Mesendoderm (in vitro differentiated cells): ENCODE measurements around the gene MS4A6E.

Source experiments
- DNase-seq: peaks from one replicate; pipeline ENCODE4 v3.0.0; 2013
- H2AK5ac ChIP-seq: 2 replicates; pipeline ENCODE4 v1.6.1; 2013; ENCODE audit warnings: low read length, inconsistent platforms
- H2BK120ac ChIP-seq: 2 replicates; pipeline ENCODE4 v1.6.1; 2013; ENCODE audit warnings: low read depth, mild to moderate bottlenecking, low read length, moderate library complexity, mixed read lengths
- H2BK15ac ChIP-seq: replicated peaks from 2 replicates; pipeline ENCODE4 v1.6.1; 2013; ENCODE audit warnings: low read depth, mild to moderate bottlenecking, moderate library complexity
- H2BK5ac ChIP-seq: 2 replicates; pipeline ENCODE4 v1.6.1; 2013; ENCODE audit warnings: low read length, inconsistent platforms
- H3K18ac ChIP-seq: 2 replicates; pipeline ENCODE4 v1.6.1; 2013; ENCODE audit warnings: mild to moderate bottlenecking, low read length, mixed read lengths
- H3K23ac ChIP-seq: one replicate; pipeline ENCODE4 v1.6.1; 2013; ENCODE audit warnings: low read length
- H3K27ac ChIP-seq: 2 replicates; pipeline ENCODE4 v1.5.1; 2013; ENCODE audit warnings: low read depth, mild to moderate bottlenecking, inconsistent platforms, low read length, moderate library complexity
- H3K27me3 ChIP-seq: 2 replicates; pipeline ENCODE4 v1.6.1; 2013; ENCODE audit warnings: low read length, control low read depth, mild to moderate bottlenecking, inconsistent platforms; ENCODE audit not compliant: insufficient read depth, poor library complexity
- H3K36me3 ChIP-seq: 2 replicates; pipeline ENCODE4 v1.6.1; 2013; ENCODE audit warnings: low read length, inconsistent platforms; ENCODE audit not compliant: control insufficient read depth, insufficient read depth
- H3K4ac ChIP-seq: one replicate; pipeline ENCODE4 v1.6.1; 2013; ENCODE audit warnings: low read depth, mild to moderate bottlenecking, low read length, moderate library complexity
- H3K4me1 ChIP-seq: 2 replicates; pipeline ENCODE4 v1.6.1; 2013; ENCODE audit warnings: low read depth, low read length, inconsistent platforms; ENCODE audit not compliant: control insufficient read depth
- H3K4me2 ChIP-seq: 2 replicates; pipeline ENCODE4 v1.6.1; 2013; ENCODE audit warnings: low read length
- H3K4me3 ChIP-seq: 2 replicates; pipeline ENCODE4 v1.5.1; 2013; ENCODE audit warnings: mild to moderate bottlenecking, low read length
- H3K56ac ChIP-seq: one replicate; pipeline ENCODE4 v1.6.1; 2013; ENCODE audit warnings: low read length
- H3K79me1 ChIP-seq: 2 replicates; pipeline ENCODE4 v1.6.1; 2013; ENCODE audit warnings: low read length, inconsistent platforms
- H3K79me2 ChIP-seq: 2 replicates; pipeline ENCODE4 v1.6.1; 2013; ENCODE audit warnings: mild to moderate bottlenecking, low read length; ENCODE audit not compliant: control insufficient read depth, insufficient read depth
- H3K9ac ChIP-seq: 2 replicates; pipeline ENCODE4 v1.6.1; 2013; ENCODE audit warnings: low read length, inconsistent platforms
- H4K5ac ChIP-seq: one replicate; pipeline ENCODE4 v1.6.1; 2013; ENCODE audit warnings: low read length
- H4K8ac ChIP-seq: one replicate; pipeline ENCODE4 v1.6.1; 2013; ENCODE audit warnings: low read depth, mild to moderate bottlenecking, control low read depth, low read length, moderate library complexity
- WGBS: extraction: QIAGEN DNeasy Blood & Tissue Kit; methylation state at CpG from one replicate; pipeline ENCODE4 v1.1.7; 2013; ENCODE audit warnings: low lambda C conversion rate, missing lambda C conversion rate; ENCODE audit not compliant: insufficient coverage; ENCODE audit errors: extremely low coverage; 5-methylcytosine and 5-hydroxymethylcytosine counted together

Gene MS4A6E

DNA sequence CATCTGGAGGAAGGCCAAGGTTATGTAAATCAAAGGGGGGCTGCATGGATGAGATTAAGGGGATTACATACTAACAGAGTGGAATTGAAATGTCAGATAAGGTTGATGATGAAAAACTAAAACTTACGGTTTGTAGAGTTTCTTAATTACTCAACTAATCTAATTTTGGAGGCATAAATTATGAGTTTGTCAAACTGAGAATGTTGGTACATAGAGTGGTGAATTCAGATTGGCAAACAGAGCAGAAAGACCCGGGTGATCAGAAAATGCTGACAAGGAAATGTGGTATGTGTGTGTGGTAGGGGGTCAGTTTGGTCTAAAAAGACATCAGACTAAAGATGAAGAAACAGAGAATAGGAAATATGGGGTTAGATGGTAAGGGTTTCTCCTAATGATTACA lies 11.0 kb downstream of the MS4A6E start:
- H3K27me3 ChIP-seq: no peaks in the 10 kb centered on the region
- H2BK15ac ChIP-seq: no peak overlapping the region
- no peak overlapping the region for H3K4me3 ChIP-seq
- no peak overlapping the region for H3K9ac ChIP-seq
- no peaks in the 10 kb centered on the region for H3K79me1 ChIP-seq
- no peak overlapping the region for H3K27ac ChIP-seq
- DNase-seq: no peak
- H4K5ac ChIP-seq: no peak overlapping the region
- H4K8ac ChIP-seq: no peak overlapping the region
- no peak overlapping the region for H3K4me2 ChIP-seq
- H3K4ac ChIP-seq: no peak overlapping the region
- H3K79me2 ChIP-seq: no peaks in the 10 kb centered on the region
- no peaks in the 10 kb centered on the region for H3K36me3 ChIP-seq
- H3K56ac ChIP-seq: no peak overlapping the region
- no peak overlapping the region for H2AK5ac ChIP-seq
- no peak overlapping the region for H2BK120ac ChIP-seq
- H3K18ac ChIP-seq: no peak overlapping the region
- no CpG with 5 or more reads among the region's 2 CpGs for WGBS
- H3K23ac ChIP-seq: no peak overlapping the region
- no peak overlapping the region for H2BK5ac ChIP-seq
- no peaks in the 10 kb centered on the region for H3K4me1 ChIP-seq

DNA sequence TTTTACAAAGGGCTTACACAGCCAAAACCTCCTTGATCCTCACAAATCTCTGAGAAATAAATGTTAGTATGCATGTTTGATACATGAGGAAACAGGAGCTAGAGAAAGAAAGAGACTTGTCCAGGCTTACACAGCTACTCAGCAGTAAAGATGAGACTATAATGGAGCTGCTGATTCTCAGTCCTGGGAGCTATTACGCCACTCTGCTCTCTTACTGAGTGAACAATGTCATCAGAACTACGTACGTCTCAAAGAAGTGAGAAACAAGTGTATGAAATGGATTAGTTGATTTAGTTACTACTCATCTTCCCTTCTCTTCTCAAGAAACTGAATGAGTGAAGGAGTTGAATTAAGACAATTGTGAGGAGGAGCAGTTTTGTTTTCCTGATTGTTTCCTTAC lies 12.3 kb downstream of the MS4A6E start:
- no CpG with 5 or more reads among the region's 3 CpGs for WGBS
- Histone ChIP-seq H3K36me3 (no peaks in the 10 kb centered on the region), H3K27ac (no peak overlapping the region)

DNA sequence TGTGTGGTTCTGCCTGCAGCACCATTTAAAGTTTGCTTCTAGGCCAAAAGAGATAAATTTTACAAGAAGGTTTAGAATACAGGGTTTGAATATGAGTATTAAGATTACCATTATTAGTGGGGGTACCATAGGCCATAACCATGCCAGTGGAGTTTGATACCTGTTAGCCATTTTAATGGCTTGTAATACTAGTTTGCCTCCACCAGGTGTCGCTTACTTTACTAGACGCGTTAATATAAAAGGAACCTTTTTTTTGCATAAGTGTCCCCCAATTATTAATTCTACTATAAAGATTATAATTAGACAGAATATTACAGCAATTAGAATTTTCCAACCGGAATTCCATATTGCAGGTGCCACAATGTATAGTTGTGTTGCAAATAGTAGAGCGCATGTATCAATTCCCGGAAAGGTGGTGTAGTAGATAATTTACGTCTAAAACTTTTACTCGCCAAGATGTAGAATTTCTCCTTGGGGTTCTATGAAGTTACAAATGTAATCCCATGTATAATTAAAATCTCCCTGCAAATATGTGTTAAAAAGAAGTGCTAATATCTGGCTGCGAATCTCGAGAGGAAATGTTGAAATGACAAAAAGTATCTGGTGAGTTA lies 16.1 kb downstream of the MS4A6E start:
- H3K4ac ChIP-seq: no peak overlapping the region
- H4K5ac ChIP-seq: no peak overlapping the region
- no peak overlapping the region for H3K23ac ChIP-seq
- H3K79me2 ChIP-seq: no peaks in the 10 kb centered on the region
- H3K9ac ChIP-seq: no peak overlapping the region
- no CpG with 5 or more reads among the region's 10 CpGs for WGBS
- H3K4me2 ChIP-seq: no peak overlapping the region
- no peaks in the 10 kb centered on the region for H3K27me3 ChIP-seq
- no peaks in the 10 kb centered on the region for H3K4me1 ChIP-seq
- H3K18ac ChIP-seq: no peak overlapping the region
- no peak overlapping the region for H3K4me3 ChIP-seq
- no peak overlapping the region for H2BK5ac ChIP-seq
- H3K56ac ChIP-seq: no peak overlapping the region
- H3K79me1 ChIP-seq: no peaks in the 10 kb centered on the region
- no peak overlapping the region for H2BK15ac ChIP-seq
- H3K27ac ChIP-seq: no peak overlapping the region
- H4K8ac ChIP-seq: no peak overlapping the region
- DNase-seq: peak; percentile 36
- no peak overlapping the region for H2AK5ac ChIP-seq
- H3K36me3 ChIP-seq: no peaks in the 10 kb centered on the region
- no peak overlapping the region for H2BK120ac ChIP-seq

More for the DNA sequence above, 12.3 kb downstream of the MS4A6E start:
- Histone ChIP-seq H3K23ac (no peak overlapping the region), H3K18ac (no peak overlapping the region), H2BK120ac (no peak overlapping the region), H2BK5ac (no peak overlapping the region), H3K79me2 (no peaks in the 10 kb centered on the region), H4K8ac (no peak overlapping the region), H3K9ac (no peak overlapping the region), H4K5ac (no peak overlapping the region), H2BK15ac (no peak overlapping the region), H3K4me1 (no peaks in the 10 kb centered on the region), H3K27me3 (no peaks in the 10 kb centered on the region), H3K56ac (no peak overlapping the region), H2AK5ac (no peak overlapping the region), H3K4me3 (no peak overlapping the region), H3K4me2 (no peak overlapping the region), H3K4ac (no peak overlapping the region), H3K79me1 (no peaks in the 10 kb centered on the region)
- DNase-seq: no peak

DNA sequence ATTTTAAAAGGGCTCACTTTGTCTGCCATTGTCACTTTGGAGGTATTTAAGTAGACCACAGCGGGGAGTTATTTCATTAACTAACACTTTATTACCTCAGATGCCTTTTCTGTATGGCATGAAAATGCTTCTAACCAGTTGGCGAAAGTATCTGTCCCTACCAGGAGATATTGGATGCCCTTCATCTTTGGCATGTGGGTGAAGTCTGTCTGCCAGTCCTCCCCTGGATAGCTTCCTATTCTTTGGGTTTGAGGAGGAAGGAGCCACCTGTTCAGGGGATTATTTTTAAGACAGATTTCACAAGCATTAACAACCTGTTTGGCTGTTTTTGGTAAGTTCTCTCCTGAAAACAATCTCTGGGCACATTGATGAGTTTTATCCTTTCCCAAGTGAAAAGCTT lies 17.1 kb downstream of the MS4A6E start:
- Histone ChIP-seq H2BK15ac (no peak overlapping the region), H3K4ac (no peak overlapping the region), H2BK5ac (no peak overlapping the region), H3K36me3 (no peaks in the 10 kb centered on the region), H2AK5ac (no peak overlapping the region), H3K27ac (no peak overlapping the region), H3K79me2 (no peaks in the 10 kb centered on the region), H3K9ac (no peak overlapping the region), H4K8ac (no peak overlapping the region), H3K18ac (no peak overlapping the region), H3K4me1 (no peaks in the 10 kb centered on the region), H3K23ac (no peak overlapping the region), H3K4me3 (no peak overlapping the region), H3K4me2 (no peak overlapping the region), H2BK120ac (no peak overlapping the region), H4K5ac (no peak overlapping the region), H3K56ac (no peak overlapping the region), H3K27me3 (no peaks in the 10 kb centered on the region), H3K79me1 (no peaks in the 10 kb centered on the region)
- no peak for DNase-seq
- WGBS: no CpG with 5 or more reads among the region's 2 CpGs

DNA sequence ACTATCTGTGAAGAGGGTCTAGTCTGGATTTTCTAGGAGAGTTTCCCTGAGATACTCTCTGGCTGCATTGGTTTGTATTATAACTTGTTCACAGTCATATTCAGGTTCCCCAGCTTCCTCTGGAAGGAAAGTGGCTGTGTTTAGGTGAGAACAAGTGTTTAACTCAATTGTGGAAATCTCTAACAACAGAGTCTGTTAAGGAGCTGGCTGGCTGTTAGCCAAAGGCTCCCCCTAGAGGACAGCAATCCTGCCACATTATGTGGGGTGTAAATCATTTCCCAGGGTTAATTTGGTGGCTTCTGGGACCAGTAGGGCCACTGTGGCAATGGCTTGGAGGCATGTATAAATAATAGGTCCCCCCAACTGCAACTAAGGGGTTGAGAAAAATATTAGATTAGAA lies 18.4 kb downstream of the MS4A6E start:
- H3K79me2 ChIP-seq: no peaks in the 10 kb centered on the region
- no peak overlapping the region for H3K4me3 ChIP-seq
- no peaks in the 10 kb centered on the region for H3K36me3 ChIP-seq
- H3K23ac ChIP-seq: no peak overlapping the region
- H3K56ac ChIP-seq: no peak overlapping the region
- no peak overlapping the region for H2BK15ac ChIP-seq
- H3K4ac ChIP-seq: no peak overlapping the region
- no peak overlapping the region for H3K27ac ChIP-seq
- H2BK120ac ChIP-seq: no peak overlapping the region
- H3K79me1 ChIP-seq: no peaks in the 10 kb centered on the region
- no peaks in the 10 kb centered on the region for H3K27me3 ChIP-seq
- no peak overlapping the region for H3K18ac ChIP-seq
- H4K5ac ChIP-seq: no peak overlapping the region
- H2AK5ac ChIP-seq: no peak overlapping the region
- no peak overlapping the region for H3K9ac ChIP-seq
- no peaks in the 10 kb centered on the region for H3K4me1 ChIP-seq
- DNase-seq: peak; percentile 59
- H3K4me2 ChIP-seq: no peak overlapping the region
- no peak overlapping the region for H2BK5ac ChIP-seq
- H4K8ac ChIP-seq: no peak overlapping the region

DNA sequence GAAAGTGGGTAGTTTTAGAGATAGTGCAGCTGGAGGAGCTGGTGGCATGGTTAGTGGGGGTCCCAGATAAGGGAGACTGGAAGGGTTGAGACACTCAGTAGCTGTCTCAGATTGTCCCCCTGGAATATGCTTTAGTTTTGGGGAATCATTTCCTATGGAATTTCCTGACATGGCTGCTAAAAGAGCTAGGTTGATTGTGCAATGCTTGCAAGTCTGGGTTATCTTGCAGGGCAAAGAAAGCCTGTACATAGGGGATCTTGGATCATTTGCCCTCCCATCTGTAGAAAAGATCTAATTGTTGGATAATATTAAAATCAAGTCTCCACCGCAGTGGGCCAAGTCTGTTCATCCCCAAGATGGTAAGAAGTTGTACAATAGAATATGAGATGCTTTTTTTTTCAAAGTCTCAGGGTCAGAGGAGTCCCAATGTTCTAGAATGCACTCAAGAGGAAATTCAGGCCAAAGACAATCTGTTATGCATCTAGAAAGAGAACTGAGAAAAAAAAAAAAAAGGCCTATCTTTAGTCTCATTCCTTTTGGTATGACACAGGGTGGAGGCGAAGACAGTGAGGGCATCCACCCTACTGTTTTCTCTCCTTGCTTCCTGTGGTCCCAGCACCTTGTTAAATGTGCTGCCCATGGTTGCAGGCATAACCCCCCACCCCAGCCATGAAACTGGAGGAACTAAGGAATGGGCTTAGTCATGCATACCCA lies 20.2 kb downstream of the MS4A6E start:
- Histone ChIP-seq H3K36me3 (no peaks in the 10 kb centered on the region), H3K23ac (no peak overlapping the region)
- no CpG with 5 or more reads among the region's 2 CpGs for WGBS

More for the DNA sequence above, 20.2 kb downstream of the MS4A6E start:
- no peaks in the 10 kb centered on the region for H3K79me2 ChIP-seq
- no peaks in the 10 kb centered on the region for H3K27me3 ChIP-seq
- no peak overlapping the region for H4K5ac ChIP-seq
- no peak overlapping the region for H3K4me3 ChIP-seq
- no peaks in the 10 kb centered on the region for H3K79me1 ChIP-seq
- no peak overlapping the region for H3K27ac ChIP-seq
- no peak overlapping the region for H3K56ac ChIP-seq
- no peak overlapping the region for H2BK5ac ChIP-seq
- no peak overlapping the region for H2AK5ac ChIP-seq
- no peak overlapping the region for H4K8ac ChIP-seq
- H3K4me2 ChIP-seq: no peak overlapping the region
- DNase-seq: no peak
- H2BK120ac ChIP-seq: no peak overlapping the region
- H3K4ac ChIP-seq: no peak overlapping the region
- no peak overlapping the region for H3K9ac ChIP-seq
- H2BK15ac ChIP-seq: no peak overlapping the region
- no peaks in the 10 kb centered on the region for H3K4me1 ChIP-seq
- no peak overlapping the region for H3K18ac ChIP-seq
